Measurements from ENCODE around the gene PMM1.
"Not testable (repeated sequence)": the region's sequence is repeated elsewhere in the genome, so short reads cannot be mapped to it uniquely, and the experiment has no call there.

PMM1 gene

DNA sequence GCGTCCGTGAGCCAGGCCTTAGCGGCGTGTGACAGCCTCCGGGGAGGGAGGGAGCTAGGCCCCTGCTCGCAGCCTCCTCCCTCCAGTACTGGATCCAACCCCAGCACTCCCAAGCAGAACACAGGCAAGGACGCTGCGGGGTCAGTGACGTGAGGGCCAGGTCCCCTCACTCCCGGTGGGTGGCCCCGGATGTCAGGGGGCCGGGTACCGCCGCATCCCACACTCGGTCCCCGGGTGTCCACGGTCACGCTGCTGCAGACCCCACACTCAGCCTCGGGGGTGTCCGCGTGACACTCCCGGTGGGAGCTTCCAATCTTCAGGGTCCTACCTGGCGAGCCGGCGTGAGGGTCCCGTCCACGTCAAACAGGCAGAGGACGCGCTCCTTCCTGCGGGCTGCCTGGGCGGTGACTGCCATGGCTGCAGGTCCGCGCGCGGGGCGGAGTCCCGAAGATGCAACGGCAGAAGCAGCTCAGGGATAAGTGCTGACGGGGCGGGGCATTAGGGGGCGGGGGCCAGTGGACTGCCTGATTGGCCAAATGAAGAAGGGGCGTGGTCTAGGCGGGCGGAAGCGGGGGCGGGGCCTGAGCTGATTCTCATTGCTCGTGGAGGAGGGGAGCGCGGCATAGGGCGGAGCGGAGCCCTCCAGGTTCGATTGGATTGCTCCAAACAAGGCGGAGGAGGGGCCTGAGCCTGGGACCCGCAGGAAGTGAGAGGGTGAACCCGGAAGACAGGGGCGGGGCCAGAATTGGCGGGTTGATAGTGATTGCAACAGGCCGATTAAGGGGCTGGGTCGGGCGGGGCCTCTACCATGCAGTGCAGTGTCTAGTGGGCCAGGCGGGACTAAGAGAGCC is at the start of gene PMM1:
Gene PMM1, minus strand, starts transcription at position 450 of the 851 bp plus-strand sequence. Its CDS starts 35 bp downstream, at position 415.
- DNase-seq (ENCODE audit: low spot score), result peak; percentile 100
- in situ Hi-C loops (cut with MboI; ENCODE audit: low sequenced_read_pairs, unreplicated experiment), result no loop called here
- no peak for TF ChIP-seq CTCF (IDR thresholded peaks at IDR 0.05; ENCODE audit: borderline replicate concordance, control extremely low read depth, extremely low read depth, insufficient read depth, missing control alignments)

DNA sequence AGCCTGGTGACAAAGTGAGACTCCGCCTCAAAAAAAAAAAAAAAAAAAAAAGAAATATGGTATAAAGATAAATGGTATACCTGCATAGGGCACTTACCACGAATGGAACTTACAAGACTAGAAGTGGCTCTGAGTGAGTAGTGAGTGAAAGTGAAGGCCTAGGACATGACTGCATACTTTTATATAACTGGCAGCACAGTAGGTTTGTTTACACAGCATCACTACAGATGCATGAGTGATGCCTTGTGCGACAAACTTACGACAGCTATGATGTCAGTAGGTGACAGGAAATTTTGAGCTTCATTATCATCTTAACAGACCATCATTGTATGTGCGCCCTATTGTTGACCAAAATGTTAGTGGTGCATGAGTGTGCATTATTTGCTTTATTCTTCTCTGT is 49.1 kb upstream of the PMM1 start:
- no peak for TF ChIP-seq CTCF (IDR thresholded peaks at IDR 0.05; ENCODE audit: borderline replicate concordance, control extremely low read depth, extremely low read depth, insufficient read depth, missing control alignments)
- in situ Hi-C loops (cut with MboI; ENCODE audit: low sequenced_read_pairs, unreplicated experiment), result no loop called here
- DNase-seq (ENCODE audit: low spot score), result no peak

DNA sequence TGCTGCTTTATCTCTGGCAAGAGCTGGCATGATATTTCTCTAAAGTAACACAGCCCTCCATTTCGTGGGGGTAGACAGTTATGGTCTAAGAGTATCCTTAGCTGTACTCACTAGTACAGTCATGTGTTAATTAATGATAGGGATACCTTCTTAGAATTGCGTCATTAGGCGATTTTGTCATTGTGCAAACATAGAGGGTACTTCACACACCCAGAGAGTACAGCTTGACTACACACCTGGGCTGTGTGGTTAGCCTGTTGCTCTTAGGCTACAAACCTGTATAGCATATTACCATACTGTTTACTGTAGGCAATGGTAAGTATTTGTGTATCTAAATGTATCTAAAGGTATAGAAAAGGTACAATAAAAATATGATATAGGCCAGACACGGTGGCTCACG is 48.5 kb upstream of the PMM1 start:
- in situ Hi-C loops (cut with MboI; ENCODE audit: low sequenced_read_pairs, unreplicated experiment), result no loop called here
- no peak for TF ChIP-seq CTCF (IDR thresholded peaks at IDR 0.05; ENCODE audit: borderline replicate concordance, control extremely low read depth, extremely low read depth, insufficient read depth, missing control alignments)

GRCh38 chr22:41637623-41638022 is 48.0 kb upstream of the PMM1 start:
- in situ Hi-C loops (cut with MboI; ENCODE audit: low sequenced_read_pairs, unreplicated experiment); DNase-seq (ENCODE audit: low spot score): not testable (repeated sequence)

More for the DNA sequence above, 48.5 kb upstream of the PMM1 start:
- no peak for DNase-seq (ENCODE audit: low spot score)

DNA sequence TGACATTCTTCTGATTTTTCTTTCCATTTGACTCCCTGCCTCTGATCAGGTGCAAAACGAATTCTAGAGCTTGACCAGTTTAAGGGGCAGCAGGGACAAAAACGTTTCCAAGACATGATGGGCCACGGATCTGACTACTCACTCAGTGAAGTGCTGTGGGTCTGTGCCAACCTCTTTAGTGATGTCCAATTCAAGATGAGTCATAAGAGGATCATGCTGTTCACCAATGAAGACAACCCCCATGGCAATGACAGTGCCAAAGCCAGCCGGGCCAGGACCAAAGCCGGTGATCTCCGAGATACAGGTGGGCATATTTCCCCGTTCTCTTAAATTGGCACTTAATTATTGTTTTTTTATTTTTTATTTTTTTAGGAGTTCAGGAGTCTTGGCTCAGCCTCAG is 46.8 kb upstream of the PMM1 start:
- no peak for DNase-seq (ENCODE audit: low spot score)
- TF ChIP-seq CTCF (IDR thresholded peaks at IDR 0.05; ENCODE audit: borderline replicate concordance, control extremely low read depth, extremely low read depth, insufficient read depth, missing control alignments), result no peak
- in situ Hi-C loops (cut with MboI; ENCODE audit: low sequenced_read_pairs, unreplicated experiment), result no loop called here

DNA sequence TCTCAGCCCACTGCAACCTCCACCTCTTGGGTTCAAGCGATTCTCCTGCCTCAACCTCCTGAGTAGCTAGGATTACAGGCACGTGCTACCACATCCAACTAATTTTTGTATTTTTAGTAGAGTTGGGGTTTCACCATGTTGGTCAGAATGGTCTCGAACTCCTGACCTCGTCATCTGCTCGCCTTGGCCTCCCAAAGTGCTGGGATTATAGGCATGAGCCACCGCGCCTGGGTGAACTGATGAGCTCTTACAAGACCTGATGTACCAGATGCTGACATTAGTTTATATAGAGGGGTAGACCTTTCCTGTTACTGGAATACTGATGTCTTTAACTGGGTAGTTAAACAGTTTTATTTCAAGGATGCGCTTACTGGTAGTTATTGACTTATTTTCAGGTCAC is 45.0 kb upstream of the PMM1 start:
- in situ Hi-C loops (cut with MboI; ENCODE audit: low sequenced_read_pairs, unreplicated experiment); DNase-seq (ENCODE audit: low spot score): not testable (repeated sequence)

DNA sequence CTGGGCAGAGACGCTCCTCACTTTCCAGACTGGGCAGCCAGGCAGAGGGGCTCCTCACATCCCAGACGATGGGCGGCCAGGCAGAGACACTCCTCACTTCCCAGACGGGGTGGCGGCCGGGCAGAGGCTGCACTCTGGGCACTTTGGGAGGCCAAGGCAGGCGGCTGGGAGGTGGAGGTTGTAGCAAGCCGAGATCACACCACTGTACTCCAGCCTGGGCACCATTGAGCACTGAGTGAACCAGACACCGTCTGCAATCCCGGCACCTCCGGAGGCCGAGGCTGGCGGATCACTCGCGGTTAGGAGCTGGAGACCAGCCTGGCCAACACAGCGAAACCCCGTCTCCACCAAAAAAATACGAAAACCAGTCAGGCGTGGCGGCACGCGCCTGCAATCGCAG is 42.0 kb upstream of the PMM1 start:
- in situ Hi-C loops (cut with MboI; ENCODE audit: low sequenced_read_pairs, unreplicated experiment); DNase-seq (ENCODE audit: low spot score): not testable (repeated sequence)

DNA sequence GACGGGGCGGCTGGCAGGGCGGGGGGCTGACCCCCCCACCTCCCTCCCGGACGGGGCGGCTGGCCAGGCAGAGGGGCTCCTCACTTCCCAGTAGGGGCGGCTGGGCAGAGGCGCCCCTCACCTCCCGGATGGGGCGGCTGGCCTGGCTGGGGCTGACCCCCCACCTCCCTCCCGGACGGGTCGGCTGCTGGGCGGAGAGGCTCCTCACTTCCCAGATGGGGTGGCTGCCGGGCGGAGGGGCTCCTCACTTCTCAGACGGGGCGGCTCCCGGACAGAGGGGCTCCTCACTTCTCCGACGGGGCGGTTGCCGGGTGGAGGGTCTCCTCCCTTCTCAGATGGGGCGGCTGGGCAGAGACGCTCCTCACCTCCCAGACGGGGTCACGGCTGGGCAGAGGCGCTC is 41.5 kb upstream of the PMM1 start:
- DNase-seq (ENCODE audit: low spot score); in situ Hi-C loops (cut with MboI; ENCODE audit: low sequenced_read_pairs, unreplicated experiment): not testable (repeated sequence)

DNA sequence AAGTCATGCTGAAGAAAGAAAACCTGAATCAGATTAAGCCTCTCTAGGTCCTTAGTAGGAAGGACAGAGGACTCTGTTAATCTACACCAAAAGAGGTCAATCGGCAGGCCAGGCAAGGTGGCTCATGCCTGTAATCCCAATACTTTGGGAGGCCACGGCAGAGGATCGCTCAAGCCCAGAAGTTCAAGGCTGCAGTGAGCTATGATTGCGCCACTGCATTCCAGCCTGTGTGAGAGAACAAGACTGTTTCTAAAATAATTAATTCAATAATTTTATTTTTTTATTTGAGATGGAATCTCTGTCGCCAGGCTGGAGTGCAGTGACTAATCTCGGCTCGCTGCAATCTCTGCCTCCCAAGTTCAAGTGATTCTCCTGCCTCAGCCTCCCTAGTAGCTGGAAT is 35.9 kb upstream of the PMM1 start:
- DNase-seq (ENCODE audit: low spot score), result no peak
- TF ChIP-seq CTCF (IDR thresholded peaks at IDR 0.05; ENCODE audit: borderline replicate concordance, control extremely low read depth, extremely low read depth, insufficient read depth, missing control alignments), result no peak
- in situ Hi-C loops (cut with MboI; ENCODE audit: low sequenced_read_pairs, unreplicated experiment), result no loop called here
